K562 (cell line): ENCODE data around the gene ARHGAP23.

Experiments used
- BRCA1 ChIP-seq, 2 experiments: fragments of 450-650 bp in 1 of 2; sonication (generic) in 1 of 2; formaldehyde crosslinking in 1 of 2; IDR thresholded peaks; 2 replicates each; pipeline versions ENCODE4 v1.5.0 to v1.6.1; 2017 to 2020; ENCODE audit warnings: mild to moderate bottlenecking in 1 of 2, missing genetic modification reagents in 1 of 2
- CCAR2 ChIP-seq: fragments of 200-400 bp; formaldehyde crosslinking; IDR thresholded peaks from 2 replicates; pipeline ENCODE4 v1.6.1; 2017; ENCODE audit warnings: mild to moderate bottlenecking, low read depth, low read length
- CLOCK ChIP-seq: fragments of 250-450 bp; sonication (Bioruptor Pico); IDR thresholded peaks from 2 replicates; pipeline ENCODE4 v1.4.0; 2020; ENCODE audit warnings: mild to moderate bottlenecking, moderate library complexity, borderline replicate concordance
- CTCF ChIP-seq, 3 experiments: IDR thresholded peaks in 2 of 3; conservative IDR thresholded peaks in 1 of 3; 2 replicates each; pipeline ENCODE4 v1.5.1; 2011 to 2012; ENCODE audit warnings: low read length in 3 of 3, mild to moderate bottlenecking in 3 of 3, control low read depth in 2 of 3, improper control_type of control experiment in 1 of 3, inconsistent platforms in 1 of 3, low read depth in 1 of 3, mixed read lengths in 1 of 3, moderate library complexity in 1 of 3; ENCODE audit not compliant: insufficient read depth in 2 of 3
- EP300 ChIP-seq: IDR thresholded peaks from 2 replicates; pipeline ENCODE4 v1.6.1; 2012; ENCODE audit warnings: low read length, improper control_type of control experiment
- FOXA1 ChIP-seq: fragments of 450-650 bp; IDR thresholded peaks from 2 replicates; pipeline ENCODE4 v1.6.1; 2016; ENCODE audit warnings: mild to moderate bottlenecking, borderline replicate concordance
- GTF3C2 ChIP-seq: IDR thresholded peaks from 3 replicates; pipeline ENCODE4 v1.6.1; 2011; ENCODE audit warnings: borderline replicate concordance, mild to moderate bottlenecking, moderate library complexity; ENCODE audit not compliant: insufficient read length; ENCODE audit errors: extremely low read depth
- OTX1 ChIP-seq: fragments of 450-650 bp; formaldehyde crosslinking; IDR thresholded peaks from 2 replicates; pipeline ENCODE4 v1.4.0; 2022; ENCODE audit warnings: mild to moderate bottlenecking
- RNF219 ChIP-seq: fragments of 250-450 bp; sonication (Bioruptor Pico); IDR thresholded peaks from 2 replicates; pipeline ENCODE4 v1.5.0; 2022; ENCODE audit warnings: mild to moderate bottlenecking
- SP1 ChIP-seq: sonication (generic); formaldehyde crosslinking; IDR thresholded peaks from 2 replicates; pipeline ENCODE4 v1.8.1; 2022; ENCODE audit warnings: mild to moderate bottlenecking, missing genetic modification reagents
- XRCC5 ChIP-seq: fragments of 200-400 bp; formaldehyde crosslinking; IDR thresholded peaks from 2 replicates; pipeline ENCODE4 v1.6.1; 2017; ENCODE audit warnings: low read depth, mild to moderate bottlenecking, low read length
- ZMIZ1 ChIP-seq, 2 experiments: fragments of 150-350 bp in 1 of 2; IDR thresholded peaks; 2 replicates each; pipeline ENCODE4 v1.6.1; 2012 to 2016; ENCODE audit warnings: low read depth in 2 of 2, low read length in 2 of 2, mild to moderate bottlenecking in 1 of 2, moderate library complexity in 1 of 2
- ZNF175 ChIP-seq: fragments of 200-800 bp; sonication (Bioruptor generic); IDR thresholded peaks from 2 replicates; pipeline ENCODE4 v1.6.1; 2016; ENCODE audit warnings: low read depth, mild to moderate bottlenecking, missing genetic modification characterization, missing compliant biosample characterization
- ZNF740 ChIP-seq, 3 experiments: fragments of 200-800 bp in 1 of 3; sonication (Bioruptor generic) in 1 of 3; sonication (generic) in 1 of 3; formaldehyde crosslinking in 1 of 3; IDR thresholded peaks; 2 replicates each; pipeline versions ENCODE4 v1.6.1 to v1.8.0; 2016 to 2022; ENCODE audit warnings: mild to moderate bottlenecking in 2 of 3, missing compliant biosample characterization in 2 of 3, missing genetic modification characterization in 2 of 3, missing genetic modification reagents in 1 of 3

GRCh38 chr17:38403491-38403890 is 24.8 kb upstream of the ARHGAP23 start:
- no peak for TF ChIP-seq FOXA1
- no peak for TF ChIP-seq RNF219 (CRISPR knock-in tag)
- no peak for TF ChIP-seq ZMIZ1 (IDR thresholded peaks at IDR 0.05; ENCODE audit: low read depth in 2 of 2, low read length in 2 of 2)
- TF ChIP-seq CTCF (IDR thresholded peaks at IDR 0.05 in 2 of 3, conservative IDR thresholded peaks at IDR 0.05 in 1 of 3; ENCODE audit: insufficient read depth in 2 of 3, low read depth in 1 of 3, low read length in 3 of 3) = no peak
- TF ChIP-seq BRCA1 (IDR thresholded peaks at IDR 0.05) = no peak
- TF ChIP-seq BRCA1 (CRISPR knock-in tag; IDR thresholded peaks at IDR 0.05) = no peak
- no peak for TF ChIP-seq OTX1 (CRISPR knock-in tag)
- no peak for TF ChIP-seq CCAR2
- TF ChIP-seq CLOCK = no peak
- TF ChIP-seq SP1 (CRISPR knock-in tag) = no peak
- no peak for TF ChIP-seq ZNF740 (CRISPR knock-in tag; IDR thresholded peaks at IDR 0.05)
- TF ChIP-seq ZNF740 (tag; IDR thresholded peaks at IDR 0.05) = no peak
- TF ChIP-seq XRCC5 = no peak
- TF ChIP-seq EP300 = no peak
- TF ChIP-seq ZNF175 (CRISPR knock-in tag) = no peak
- TF ChIP-seq GTF3C2 = no peak
